Astrocyte (in vitro differentiated cells and primary cell): ENCODE results near the gene TM7SF2. TPM values are rescaled to one million over a fixed set of nuclear protein-coding genes. Genes with fewer than 3 reads are reported as not detected.
A peak's percentile ranks its signal among the peaks of the same experiment; 100 is the strongest.
"Not testable (repeated sequence)": the region's sequence is repeated elsewhere in the genome, so short reads cannot be mapped to it uniquely, and the experiment has no call there.

Experiments
- DNase-seq: peaks from one replicate; pipeline ENCODE4 v3.0.0-alpha.2; 2010; ENCODE audit warnings: low read depth
- FAIRE-seq: peaks from 2 replicates; lab custom pipeline; 2011; peaks lifted over from hg19 to GRCh38; lab: Jason Lieb, UNC
- H2AFZ ChIP-seq: 2 replicates; pipeline ENCODE4 v1.6.0; 2012; ENCODE audit warnings: low read depth, low read length, inconsistent platforms
- H3K27ac ChIP-seq: 2 replicates; pipeline ENCODE4 v1.5.1; 2011; ENCODE audit warnings: low read depth, low read length, inconsistent platforms
- H3K27me3 ChIP-seq: 2 replicates; pipeline ENCODE4 v1.6.0; 2011; ENCODE audit warnings: low read length, inconsistent platforms; ENCODE audit not compliant: insufficient read depth
- H3K36me3 ChIP-seq: 2 replicates; pipeline ENCODE4 v1.5.1; 2011; ENCODE audit warnings: low read length, inconsistent platforms; ENCODE audit not compliant: insufficient read depth
- H3K4me1 ChIP-seq: 2 replicates; pipeline ENCODE4 v1.5.1; 2011; ENCODE audit warnings: low read length, inconsistent platforms; ENCODE audit not compliant: insufficient read depth
- H3K4me2 ChIP-seq: 2 replicates; pipeline ENCODE4 v1.6.0; 2012; ENCODE audit warnings: low read length, inconsistent platforms
- H3K4me3 ChIP-seq: 2 replicates; pipeline ENCODE4 v1.5.1; 2011; ENCODE audit warnings: low read depth, mild to moderate bottlenecking, low read length, inconsistent platforms; ENCODE audit not compliant: insufficient read depth
- H3K79me2 ChIP-seq: 2 replicates; pipeline ENCODE4 v1.6.0; 2012; ENCODE audit warnings: mild to moderate bottlenecking, low read length, inconsistent platforms; ENCODE audit not compliant: insufficient read depth
- H3K9ac ChIP-seq: 2 replicates; pipeline ENCODE4 v1.6.0; 2012; ENCODE audit warnings: mild to moderate bottlenecking, low read length, inconsistent platforms
- H3K9me3 ChIP-seq: 2 replicates; pipeline ENCODE4 v1.5.1; 2012; ENCODE audit warnings: low read depth, mild to moderate bottlenecking, low read length, inconsistent platforms; ENCODE audit not compliant: insufficient read depth
- H4K20me1 ChIP-seq: 2 replicates; pipeline ENCODE4 v1.6.0; 2012; ENCODE audit warnings: low read length, inconsistent platforms; ENCODE audit not compliant: insufficient read depth
- H3K27ac Mint-ChIP-seq: one replicate; pipeline ENCODE4 v1.8.0; 2021; ENCODE audit warnings: mild to moderate bottlenecking, mixed read lengths; ENCODE audit not compliant: unreplicated experiment
- H3K27me3 Mint-ChIP-seq: one replicate; pipeline ENCODE4 v1.8.0; 2021; ENCODE audit warnings: low read depth, mixed read lengths; ENCODE audit not compliant: unreplicated experiment
- H3K36me3 Mint-ChIP-seq: one replicate; pipeline ENCODE4 v1.8.0; 2021; ENCODE audit warnings: low read depth, mixed read lengths; ENCODE audit not compliant: unreplicated experiment
- H3K4me1 Mint-ChIP-seq: one replicate; pipeline ENCODE4 v1.8.0; 2021; ENCODE audit warnings: low read depth, mixed read lengths; ENCODE audit not compliant: unreplicated experiment
- H3K4me3 Mint-ChIP-seq: one replicate; pipeline ENCODE4 v1.8.0; 2021; ENCODE audit warnings: mild to moderate bottlenecking, moderate library complexity, mixed read lengths; ENCODE audit not compliant: unreplicated experiment
- H3K9me3 Mint-ChIP-seq: one replicate; pipeline ENCODE4 v1.8.0; 2021; ENCODE audit warnings: mild to moderate bottlenecking, mixed read lengths; ENCODE audit not compliant: unreplicated experiment
- EZH2 ChIP-seq: IDR thresholded peaks from 2 replicates; pipeline ENCODE4 v1.6.1; 2012; ENCODE audit warnings: mild to moderate bottlenecking, low read length, inconsistent platforms; ENCODE audit not compliant: insufficient read depth
- total RNA-seq: library from RNA; stranded (reverse); gene quantifications from 2 replicates; pipeline ENCODE4 v1.2.1, GENCODE V29; 2021
- TF ChIP-seq, protein P1 (sequence below): IDR thresholded peaks from 2 replicates; pipeline ENCODE4 v1.5.1; 2011; ENCODE audit warnings: low read depth, mild to moderate bottlenecking, inconsistent platforms, low read length, moderate library complexity; ENCODE audit not compliant: insufficient read depth

Gene TM7SF2
- total RNA-seq, 1 donor from 2014 or later = 23.9 TPM

DNA sequence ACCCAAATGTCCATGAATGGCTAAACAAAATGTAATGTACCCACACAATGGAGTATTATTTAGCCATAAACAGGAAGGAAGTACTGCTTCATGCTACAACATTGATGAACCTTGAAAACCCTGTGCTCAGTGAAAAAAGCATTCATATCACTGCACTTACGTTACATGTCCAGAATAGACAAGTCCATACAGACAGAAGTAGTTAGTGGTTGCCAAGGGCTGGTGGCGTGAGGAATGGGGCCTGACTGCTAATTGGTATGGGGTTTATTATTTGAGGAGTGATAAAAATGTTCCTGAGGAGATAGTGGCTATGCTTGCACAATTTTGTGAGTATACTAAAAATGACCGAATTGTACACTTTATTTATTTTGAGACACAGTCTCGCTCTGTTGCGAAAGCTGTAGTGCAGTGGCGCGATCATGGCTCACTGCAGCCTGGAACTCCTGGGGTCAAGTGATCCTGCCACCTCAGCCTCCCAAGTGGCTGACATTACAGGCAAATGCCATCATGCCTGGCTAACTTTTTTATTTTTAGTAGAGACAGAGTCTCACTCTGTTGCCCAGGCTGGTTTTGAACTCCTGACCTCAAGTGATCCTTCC is 30.3 kb downstream of the TM7SF2 start:
- Histone ChIP-seq H3K4me1 (no peaks in the 10 kb centered on the region), H2AFZ (no peak overlapping the region), H3K79me2 (no peaks in the 10 kb centered on the region), H4K20me1 (no peaks in the 10 kb centered on the region), H3K4me3 (no peak overlapping the region), H3K9me3 (no peaks in the 10 kb centered on the region), H3K27ac (no peak overlapping the region), H3K4me2 (no peak overlapping the region), H3K27me3 (peaks cover 7% of the 10 kb centered on the region), H3K36me3 (no peaks in the 10 kb centered on the region), H3K9ac (no peak overlapping the region)
- no peak overlapping the region for H3K4me3 Mint-ChIP-seq
- no peak overlapping the region for H3K27ac Mint-ChIP-seq
- no peaks in the 10 kb centered on the region for H3K4me1 Mint-ChIP-seq
- TF ChIP-seq, protein P1, sequence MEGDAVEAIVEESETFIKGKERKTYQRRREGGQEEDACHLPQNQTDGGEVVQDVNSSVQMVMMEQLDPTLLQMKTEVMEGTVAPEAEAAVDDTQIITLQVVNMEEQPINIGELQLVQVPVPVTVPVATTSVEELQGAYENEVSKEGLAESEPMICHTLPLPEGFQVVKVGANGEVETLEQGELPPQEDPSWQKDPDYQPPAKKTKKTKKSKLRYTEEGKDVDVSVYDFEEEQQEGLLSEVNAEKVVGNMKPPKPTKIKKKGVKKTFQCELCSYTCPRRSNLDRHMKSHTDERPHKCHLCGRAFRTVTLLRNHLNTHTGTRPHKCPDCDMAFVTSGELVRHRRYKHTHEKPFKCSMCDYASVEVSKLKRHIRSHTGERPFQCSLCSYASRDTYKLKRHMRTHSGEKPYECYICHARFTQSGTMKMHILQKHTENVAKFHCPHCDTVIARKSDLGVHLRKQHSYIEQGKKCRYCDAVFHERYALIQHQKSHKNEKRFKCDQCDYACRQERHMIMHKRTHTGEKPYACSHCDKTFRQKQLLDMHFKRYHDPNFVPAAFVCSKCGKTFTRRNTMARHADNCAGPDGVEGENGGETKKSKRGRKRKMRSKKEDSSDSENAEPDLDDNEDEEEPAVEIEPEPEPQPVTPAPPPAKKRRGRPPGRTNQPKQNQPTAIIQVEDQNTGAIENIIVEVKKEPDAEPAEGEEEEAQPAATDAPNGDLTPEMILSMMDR = no peak
- no peak for TF ChIP-seq EZH2
- FAIRE-seq (no peak), DNase-seq (no peak)
- no peaks in the 10 kb centered on the region for H3K9me3 Mint-ChIP-seq
- H3K36me3 Mint-ChIP-seq = no peaks in the 10 kb centered on the region
- peaks cover 26% of the 10 kb centered on the region for H3K27me3 Mint-ChIP-seq

DNA sequence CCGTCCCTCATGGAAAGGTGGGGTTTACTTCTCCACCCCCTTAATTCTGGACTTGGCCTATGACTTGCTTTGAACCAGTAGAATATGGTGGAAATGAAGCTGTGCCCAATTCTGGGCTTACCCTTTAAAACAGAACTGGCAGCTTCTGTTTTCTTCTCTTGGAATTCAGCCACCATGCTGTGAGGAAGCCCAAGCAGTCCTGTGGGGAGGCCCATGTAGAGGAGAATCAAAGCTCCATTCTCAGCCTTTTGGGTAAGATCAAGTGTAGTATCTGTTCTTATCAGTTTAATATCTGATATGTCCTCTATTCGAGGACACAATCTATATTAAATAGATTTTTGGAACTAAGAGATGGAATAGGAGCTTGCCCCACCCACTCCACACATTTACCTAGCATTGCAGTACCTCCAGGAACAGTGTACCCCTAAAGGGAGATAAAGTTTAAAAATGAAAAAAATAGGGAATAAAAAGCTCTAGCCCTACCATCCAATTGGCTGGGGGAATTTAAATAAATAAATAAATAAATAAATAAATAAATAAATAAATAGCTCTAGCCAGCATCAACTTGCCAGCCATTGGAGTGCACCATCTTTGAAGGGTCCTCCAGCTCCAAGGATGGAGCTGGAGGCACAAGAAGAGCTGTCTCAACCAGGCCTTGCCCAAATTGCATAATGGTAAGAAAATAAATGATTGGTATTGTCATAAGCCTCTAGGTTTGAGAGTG is 35.8 kb downstream of the TM7SF2 start:
- H4K20me1 ChIP-seq = no peaks in the 10 kb centered on the region
- H3K9ac ChIP-seq = no peak overlapping the region
- no peaks in the 10 kb centered on the region for H3K36me3 Mint-ChIP-seq
- DNase-seq = no peak
- H3K9me3 Mint-ChIP-seq = no peaks in the 10 kb centered on the region
- H2AFZ ChIP-seq = no peak overlapping the region
- H3K4me1 Mint-ChIP-seq = peaks cover 14% of the 10 kb centered on the region
- no peaks in the 10 kb centered on the region for H3K79me2 ChIP-seq
- peaks cover 13% of the 10 kb centered on the region for H3K27me3 Mint-ChIP-seq
- H3K4me3 ChIP-seq = no peak overlapping the region
- H3K9me3 ChIP-seq = no peaks in the 10 kb centered on the region
- no peak for TF ChIP-seq EZH2
- TF ChIP-seq, protein P1 = no peak
- FAIRE-seq = no peak
- peaks cover 13% of the 10 kb centered on the region for H3K4me1 ChIP-seq
- no peak overlapping the region for H3K4me3 Mint-ChIP-seq
- no peak overlapping the region for H3K27ac Mint-ChIP-seq
- H3K4me2 ChIP-seq = no peak overlapping the region
- H3K36me3 ChIP-seq = no peaks in the 10 kb centered on the region
- peaks cover 2% of the 10 kb centered on the region for H3K27me3 ChIP-seq
- H3K27ac ChIP-seq = no peak overlapping the region

- Mint-ChIP-seq H3K36me3 (no peaks in the 10 kb centered on the region), H3K27ac (no peak overlapping the region), H3K27me3 (peaks cover 13% of the 10 kb centered on the region), H3K4me1 (peaks cover 14% of the 10 kb centered on the region), H3K4me3 (no peak overlapping the region), H3K9me3 (no peaks in the 10 kb centered on the region)
- Histone ChIP-seq H3K36me3 (no peaks in the 10 kb centered on the region), H3K4me2 (no peak overlapping the region), H3K79me2 (no peaks in the 10 kb centered on the region), H4K20me1 (no peaks in the 10 kb centered on the region), H3K27ac (no peak overlapping the region), H3K9me3 (no peaks in the 10 kb centered on the region), H3K9ac (no peak overlapping the region), H3K4me3 (no peak overlapping the region), H3K4me1 (peaks cover 16% of the 10 kb centered on the region), H3K27me3 (peaks cover 2% of the 10 kb centered on the region), H2AFZ (no peak overlapping the region)
- DNase-seq (no peak), FAIRE-seq (no peak)
- no peak for TF ChIP-seq EZH2
- TF ChIP-seq, protein P1 = no peak
Observed at GRCh38 chr11:65148657-65149056, 37.0 kb downstream of the TM7SF2 start.

- peak overlapping the region; percentile 28 for H3K27ac Mint-ChIP-seq
- not testable (repeated sequence) for H3K9me3 Mint-ChIP-seq, H3K4me3 Mint-ChIP-seq, H3K4me3 ChIP-seq, H3K9me3 ChIP-seq, DNase-seq, H3K36me3 ChIP-seq, FAIRE-seq, H2AFZ ChIP-seq, H3K27me3 ChIP-seq, H3K36me3 Mint-ChIP-seq, H3K27ac ChIP-seq, H3K27me3 Mint-ChIP-seq, H4K20me1 ChIP-seq, H3K79me2 ChIP-seq
- peak overlapping the region; percentile 79 for H3K4me2 ChIP-seq
- H3K4me1 ChIP-seq = peaks cover 16% of the 10 kb centered on the region
- peak overlapping the region; percentile 42 for H3K9ac ChIP-seq
- H3K4me1 Mint-ChIP-seq = peaks cover 14% of the 10 kb centered on the region
Observed at GRCh38 chr11:65150131-65150508, 38.4 kb downstream of the TM7SF2 start.
